WI38 (cell line): ENCODE results near the gene AP3S2.

ENCODE experiments used
- H3K4me3 ChIP-seq: 2 replicates; pipeline ENCODE4 v1.5.1; 2011; ENCODE audit warnings: low read depth, mild to moderate bottlenecking, control low read depth, low read length
- TF ChIP-seq, protein P1 (sequence below): IDR thresholded peaks from 2 replicates; pipeline ENCODE4 v1.5.1; 2012; ENCODE audit warnings: low read depth, mild to moderate bottlenecking, control low read depth, low read length

Gene AP3S2

DNA sequence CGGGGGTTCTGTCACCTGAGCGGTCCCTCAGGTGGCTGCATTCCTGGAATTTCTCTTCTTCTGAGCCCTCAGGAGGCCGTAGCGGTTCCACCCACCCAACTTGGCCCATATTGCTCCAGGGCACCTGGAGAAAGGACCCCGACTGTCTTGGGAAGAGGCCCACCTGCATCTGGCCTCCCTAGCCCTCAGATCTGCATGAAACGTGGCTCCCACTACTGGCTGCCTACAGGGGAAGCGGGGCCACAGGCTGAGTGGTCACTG, 69.3 kb downstream of the AP3S2 start:
- TF ChIP-seq, protein P1, sequence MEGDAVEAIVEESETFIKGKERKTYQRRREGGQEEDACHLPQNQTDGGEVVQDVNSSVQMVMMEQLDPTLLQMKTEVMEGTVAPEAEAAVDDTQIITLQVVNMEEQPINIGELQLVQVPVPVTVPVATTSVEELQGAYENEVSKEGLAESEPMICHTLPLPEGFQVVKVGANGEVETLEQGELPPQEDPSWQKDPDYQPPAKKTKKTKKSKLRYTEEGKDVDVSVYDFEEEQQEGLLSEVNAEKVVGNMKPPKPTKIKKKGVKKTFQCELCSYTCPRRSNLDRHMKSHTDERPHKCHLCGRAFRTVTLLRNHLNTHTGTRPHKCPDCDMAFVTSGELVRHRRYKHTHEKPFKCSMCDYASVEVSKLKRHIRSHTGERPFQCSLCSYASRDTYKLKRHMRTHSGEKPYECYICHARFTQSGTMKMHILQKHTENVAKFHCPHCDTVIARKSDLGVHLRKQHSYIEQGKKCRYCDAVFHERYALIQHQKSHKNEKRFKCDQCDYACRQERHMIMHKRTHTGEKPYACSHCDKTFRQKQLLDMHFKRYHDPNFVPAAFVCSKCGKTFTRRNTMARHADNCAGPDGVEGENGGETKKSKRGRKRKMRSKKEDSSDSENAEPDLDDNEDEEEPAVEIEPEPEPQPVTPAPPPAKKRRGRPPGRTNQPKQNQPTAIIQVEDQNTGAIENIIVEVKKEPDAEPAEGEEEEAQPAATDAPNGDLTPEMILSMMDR: no peak

DNA sequence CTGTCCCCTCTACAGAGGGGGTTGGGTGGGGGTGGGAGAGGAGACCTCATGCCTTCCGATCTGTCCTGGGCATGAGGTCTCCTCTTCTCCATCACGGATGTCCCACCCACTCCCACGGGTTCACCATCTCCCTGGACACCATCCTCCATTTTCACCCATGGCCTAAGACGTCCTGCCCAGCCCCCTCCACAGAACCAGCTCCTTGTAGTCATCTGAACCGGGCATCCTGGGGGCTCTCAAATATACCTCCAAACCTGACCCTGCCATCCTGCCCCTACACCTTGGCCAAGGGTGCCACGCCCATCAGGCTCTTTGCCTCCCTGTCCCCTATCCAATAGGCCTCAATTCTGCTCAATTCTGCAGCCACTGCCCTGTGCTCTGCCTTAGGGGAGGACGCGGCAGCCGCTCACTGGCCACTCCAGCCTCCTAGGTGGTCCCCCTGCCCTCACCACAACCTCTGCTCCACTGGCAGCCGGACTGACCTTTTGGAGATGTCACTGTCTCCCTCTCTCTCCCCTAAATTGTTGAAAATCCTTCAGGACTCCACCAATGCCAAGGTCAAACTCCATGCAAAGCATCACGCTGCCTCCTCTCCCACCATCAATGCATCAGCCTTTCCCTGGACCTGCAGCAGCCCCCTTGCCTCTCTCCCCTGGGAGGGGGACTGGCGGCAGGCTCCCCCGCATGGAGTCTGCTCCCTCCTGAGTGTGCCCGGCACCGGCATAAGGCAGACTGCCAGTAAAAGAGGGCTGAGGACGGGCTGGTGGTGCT, 69.8 kb downstream of the AP3S2 start:
- TF ChIP-seq, protein P1: no peak
- no peak overlapping the region for H3K4me3 ChIP-seq

More for the DNA sequence above, 69.3 kb downstream of the AP3S2 start:
- H3K4me3 ChIP-seq: no peak overlapping the region

DNA sequence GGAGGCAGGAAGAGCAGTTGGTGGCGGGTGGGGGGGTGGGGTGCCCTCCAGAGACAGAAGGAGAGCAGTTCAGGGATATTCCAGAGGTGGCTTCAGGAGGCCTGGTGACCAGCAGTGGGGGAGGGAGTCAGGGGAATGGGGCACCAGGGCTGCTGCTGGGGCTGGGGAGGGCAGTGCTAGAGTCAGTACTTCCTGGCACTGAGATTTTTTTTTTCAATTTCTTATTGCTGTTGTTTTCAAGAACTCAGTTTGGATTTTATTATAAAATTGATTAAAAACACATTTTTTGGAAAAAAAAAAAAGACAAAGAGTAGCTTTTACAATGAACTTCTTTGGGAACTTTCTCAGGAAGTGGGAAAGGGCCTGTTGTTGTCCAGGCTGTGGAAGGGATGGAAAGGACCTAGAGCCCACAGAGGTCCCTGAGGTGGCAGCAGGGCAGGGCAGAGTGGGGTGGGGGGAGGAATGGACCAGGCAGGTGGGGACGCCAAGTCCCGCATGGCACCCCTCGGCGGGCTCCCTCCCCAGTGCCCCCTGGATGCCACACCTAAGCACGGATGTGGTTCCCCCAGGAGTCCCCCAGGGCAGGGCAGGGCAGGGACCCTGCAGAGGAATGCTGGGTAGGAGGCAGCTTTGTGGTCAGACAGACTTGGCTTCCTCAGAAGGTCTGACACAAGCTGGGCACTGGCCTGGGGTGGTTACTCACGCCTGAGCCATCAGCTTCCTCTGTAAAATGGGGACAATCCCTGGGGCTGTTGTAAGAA, 70.7 kb downstream of the AP3S2 start:
- TF ChIP-seq, protein P1: no peak
- no peak overlapping the region for H3K4me3 ChIP-seq

DNA sequence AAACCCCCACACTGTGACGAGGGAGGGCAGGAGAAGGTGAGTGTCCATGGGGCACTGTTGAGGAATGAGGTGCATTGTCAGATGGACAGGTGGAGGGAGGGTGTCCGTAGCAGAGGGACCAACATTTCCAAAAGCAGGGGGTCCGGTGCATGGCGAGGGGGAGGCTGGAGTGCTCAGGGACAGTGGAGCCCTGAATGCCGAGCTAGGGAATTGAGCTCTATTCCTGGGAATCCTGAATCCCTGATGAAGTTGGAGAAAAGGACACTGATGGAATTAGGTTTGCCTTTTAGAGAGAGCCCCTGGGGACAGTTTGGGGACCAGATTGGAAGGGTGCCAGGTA, 71.2 kb downstream of the AP3S2 start:
- no peak overlapping the region for H3K4me3 ChIP-seq
- TF ChIP-seq, protein P1: no peak

DNA sequence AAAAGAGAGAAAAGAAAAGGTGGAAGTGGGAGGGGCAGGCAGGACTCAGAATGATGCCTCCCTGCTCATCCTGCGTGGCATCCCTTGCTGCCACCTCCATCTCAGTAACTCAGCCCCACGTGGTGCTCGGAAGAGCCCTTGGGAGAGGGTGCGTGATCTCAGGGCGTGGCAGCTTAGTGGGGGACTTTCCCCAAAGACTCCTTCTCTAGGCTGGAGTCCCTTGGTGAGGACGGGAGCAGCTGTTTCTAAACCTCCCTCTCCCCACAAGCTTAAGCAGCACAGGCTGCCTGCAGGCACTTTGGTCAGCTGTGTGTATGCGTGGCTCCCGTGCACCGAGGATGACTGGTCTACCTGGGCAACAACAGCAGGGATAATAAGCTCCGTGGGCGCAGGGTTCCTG, 71.8 kb downstream of the AP3S2 start:
- TF ChIP-seq, protein P1: no peak
- H3K4me3 ChIP-seq: no peak overlapping the region

DNA sequence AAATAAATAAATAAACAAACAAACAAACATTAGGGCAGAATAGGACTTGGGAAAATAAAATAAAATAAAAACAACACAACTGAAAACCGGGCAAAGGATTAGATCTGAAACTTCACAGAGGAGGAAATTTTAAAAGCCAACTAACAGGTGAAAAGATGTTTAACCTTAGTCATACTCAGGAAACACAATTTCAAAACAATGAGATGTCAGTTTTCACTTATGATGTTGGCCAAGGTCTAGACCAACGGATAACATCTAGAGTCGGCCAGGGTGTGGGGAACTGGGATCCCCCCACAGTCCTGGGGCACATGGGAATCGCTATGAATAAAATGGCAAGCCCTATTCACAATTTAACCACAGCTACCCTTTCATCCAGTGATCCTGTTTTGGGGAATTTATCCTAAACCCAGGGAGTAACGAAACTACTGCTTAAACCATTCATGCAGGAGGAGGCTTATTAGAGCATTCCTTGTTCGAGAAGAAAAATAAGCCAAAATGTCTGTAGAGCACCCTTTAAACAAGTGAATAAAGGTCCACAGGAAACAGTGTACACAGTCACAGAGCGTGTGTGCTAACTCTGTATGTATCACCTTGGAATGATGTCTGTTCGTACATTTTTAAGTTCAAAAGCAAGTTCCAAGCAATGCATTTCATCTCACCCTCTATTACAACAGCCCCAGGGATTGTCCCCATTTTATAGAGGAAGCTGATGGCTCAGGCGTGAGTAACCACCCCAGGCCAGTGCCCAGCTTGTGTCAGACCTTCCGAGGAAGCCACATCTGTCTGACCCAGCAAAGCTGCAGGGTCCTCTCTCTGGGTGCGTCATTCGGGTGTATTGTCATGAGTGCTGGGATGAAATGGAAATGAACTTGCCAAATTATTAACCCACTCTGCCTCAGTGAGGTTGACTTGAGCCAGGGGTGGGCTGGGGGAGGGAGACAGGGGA, 72.9 kb downstream of the AP3S2 start:
- TF ChIP-seq, protein P1: no peak
- no peak overlapping the region; the same call in 1 of the 2 replicates for H3K4me3 ChIP-seq
